ENCODE data around the gene SLC35E3.

Gene SLC35E3

DNA sequence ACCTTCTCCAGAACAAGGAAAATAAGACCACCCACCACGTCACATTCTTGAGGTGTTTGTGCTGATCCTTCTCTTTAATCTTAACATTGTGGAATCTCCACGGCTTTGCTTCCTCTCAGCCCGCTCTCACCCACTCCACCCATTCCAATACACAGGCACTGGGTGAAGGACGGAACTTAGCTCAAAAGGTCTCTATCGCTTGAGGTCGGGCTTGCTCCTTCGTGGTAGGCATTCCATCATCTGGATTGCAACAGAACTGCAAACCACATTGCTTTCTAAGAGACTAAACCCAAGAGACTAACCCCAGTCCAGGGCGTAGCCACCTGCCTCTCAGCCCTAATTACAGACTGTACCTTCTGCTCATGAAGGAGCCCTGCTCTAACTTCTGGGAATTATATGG, 38.0 kb downstream of the SLC35E3 start:
- Histone ChIP-seq H3K9me2 (ENCODE audit: low read depth, low read length) (no peaks in the 10 kb centered on the region), H4K20me1 (ENCODE audit: insufficient read depth, low read length) (no peaks in the 10 kb centered on the region), H2AFZ (ENCODE audit: low read length) (no peak overlapping the region), H3F3A (ENCODE audit: insufficient read depth, low read length) (no peaks in the 10 kb centered on the region; the same call in 1 of the 2 replicates), H3K27me3 (ENCODE audit: insufficient read depth, low read length) (no peaks in the 10 kb centered on the region), H3K9ac (ENCODE audit: low read length) (no peak overlapping the region), H3K9me3 (ENCODE audit: low read length) (no peaks in the 10 kb centered on the region), H3K4me2 (ENCODE audit: low read length) (no peak overlapping the region), H3K4me1 (ENCODE audit: insufficient read depth, low read length, severe bottlenecking) (peaks cover 62% of the 10 kb centered on the region), H3K79me2 (ENCODE audit: insufficient read depth, low read length) (no peaks in the 10 kb centered on the region), H3K27ac (ENCODE audit: low read depth, low read length, poor library complexity, severe bottlenecking) (peak overlapping the region; percentile 95), H3K36me3 (ENCODE audit: insufficient read depth, low read length) (no peaks in the 10 kb centered on the region), H3K4me3 (ENCODE audit: low read depth, low read length, poor library complexity, severe bottlenecking) (no peak overlapping the region)
- TF ChIP-seq EZH2 (IDR thresholded peaks at IDR 0.05; ENCODE audit: borderline replicate concordance, low read length) = no peak

DNA sequence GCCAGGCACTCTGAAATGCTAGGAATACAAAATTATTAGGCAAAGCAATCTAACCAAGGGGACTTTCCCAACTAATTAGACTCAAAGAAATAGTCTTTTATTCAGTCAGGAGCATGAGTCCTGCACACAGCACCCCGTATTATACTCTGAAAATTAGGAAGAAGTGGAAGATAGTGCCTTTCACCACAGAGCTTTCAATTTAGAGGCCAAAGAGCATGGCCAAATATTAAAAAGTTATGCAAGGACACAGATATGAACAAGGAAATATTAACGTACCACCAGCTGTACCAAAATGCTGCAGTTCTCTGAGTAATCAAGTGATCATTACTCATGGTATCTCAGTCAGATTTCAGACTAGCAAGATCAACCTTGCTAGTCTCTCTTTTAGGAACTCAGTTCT, 39.4 kb downstream of the SLC35E3 start:
- Histone ChIP-seq H3K27me3 (ENCODE audit: insufficient read depth, low read length) (no peaks in the 10 kb centered on the region), H4K20me1 (ENCODE audit: insufficient read depth, low read length) (no peaks in the 10 kb centered on the region), H3K9me2 (ENCODE audit: low read depth, low read length) (no peaks in the 10 kb centered on the region), H3K9ac (ENCODE audit: low read length) (no peak overlapping the region; the same call in 1 of the 2 replicates), H3K79me2 (ENCODE audit: insufficient read depth, low read length) (no peaks in the 10 kb centered on the region), H3K9me3 (ENCODE audit: low read length) (no peaks in the 10 kb centered on the region), H3F3A (ENCODE audit: insufficient read depth, low read length) (no peaks in the 10 kb centered on the region; the same call in 1 of the 2 replicates), H2AFZ (ENCODE audit: low read length) (no peak overlapping the region), H3K4me2 (ENCODE audit: low read length) (no peak overlapping the region), H3K4me1 (ENCODE audit: insufficient read depth, low read length, severe bottlenecking) (peaks cover 73% of the 10 kb centered on the region), H3K4me3 (ENCODE audit: low read depth, low read length, poor library complexity, severe bottlenecking) (no peak overlapping the region), H3K27ac (ENCODE audit: low read depth, low read length, poor library complexity, severe bottlenecking) (peak overlapping the region; percentile 95), H3K36me3 (ENCODE audit: insufficient read depth, low read length) (no peaks in the 10 kb centered on the region)
- TF ChIP-seq, protein P1, sequence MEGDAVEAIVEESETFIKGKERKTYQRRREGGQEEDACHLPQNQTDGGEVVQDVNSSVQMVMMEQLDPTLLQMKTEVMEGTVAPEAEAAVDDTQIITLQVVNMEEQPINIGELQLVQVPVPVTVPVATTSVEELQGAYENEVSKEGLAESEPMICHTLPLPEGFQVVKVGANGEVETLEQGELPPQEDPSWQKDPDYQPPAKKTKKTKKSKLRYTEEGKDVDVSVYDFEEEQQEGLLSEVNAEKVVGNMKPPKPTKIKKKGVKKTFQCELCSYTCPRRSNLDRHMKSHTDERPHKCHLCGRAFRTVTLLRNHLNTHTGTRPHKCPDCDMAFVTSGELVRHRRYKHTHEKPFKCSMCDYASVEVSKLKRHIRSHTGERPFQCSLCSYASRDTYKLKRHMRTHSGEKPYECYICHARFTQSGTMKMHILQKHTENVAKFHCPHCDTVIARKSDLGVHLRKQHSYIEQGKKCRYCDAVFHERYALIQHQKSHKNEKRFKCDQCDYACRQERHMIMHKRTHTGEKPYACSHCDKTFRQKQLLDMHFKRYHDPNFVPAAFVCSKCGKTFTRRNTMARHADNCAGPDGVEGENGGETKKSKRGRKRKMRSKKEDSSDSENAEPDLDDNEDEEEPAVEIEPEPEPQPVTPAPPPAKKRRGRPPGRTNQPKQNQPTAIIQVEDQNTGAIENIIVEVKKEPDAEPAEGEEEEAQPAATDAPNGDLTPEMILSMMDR (IDR thresholded peaks at IDR 0.05; ENCODE audit: low read length) = no peak
- no peak for TF ChIP-seq EZH2 (IDR thresholded peaks at IDR 0.05; ENCODE audit: borderline replicate concordance, low read length)

DNA sequence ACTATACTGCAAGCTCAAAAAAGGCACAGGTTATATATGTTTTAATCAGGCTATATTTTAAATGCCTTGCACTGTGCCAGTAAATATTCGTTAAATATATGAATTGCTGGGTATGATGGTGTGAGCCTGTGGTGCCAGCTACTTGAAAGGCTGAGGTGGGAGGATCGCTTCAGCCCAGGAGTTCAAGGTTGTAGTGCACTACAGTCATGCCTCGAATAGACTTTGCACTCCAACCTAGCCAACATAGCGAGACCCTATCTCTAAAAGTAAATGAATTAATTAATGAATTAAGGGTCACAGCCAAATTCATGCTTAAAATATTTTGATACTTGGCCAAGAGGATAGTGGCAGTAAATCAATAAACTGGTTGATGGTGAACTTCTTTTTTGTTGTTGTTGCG, 39.8 kb downstream of the SLC35E3 start:
- Histone ChIP-seq H3K4me1 (ENCODE audit: insufficient read depth, low read length, severe bottlenecking) (peaks cover 78% of the 10 kb centered on the region), H3K27ac (ENCODE audit: low read depth, low read length, poor library complexity, severe bottlenecking) (peak overlapping the region; percentile 95), H4K20me1 (ENCODE audit: insufficient read depth, low read length) (no peaks in the 10 kb centered on the region), H3K4me2 (ENCODE audit: low read length) (no peak overlapping the region), H3K9me3 (ENCODE audit: low read length) (no peaks in the 10 kb centered on the region), H3K9ac (ENCODE audit: low read length) (no peak overlapping the region; the same call in 1 of the 2 replicates), H3K27me3 (ENCODE audit: insufficient read depth, low read length) (no peaks in the 10 kb centered on the region), H2AFZ (ENCODE audit: low read length) (no peak overlapping the region), H3K9me2 (ENCODE audit: low read depth, low read length) (no peaks in the 10 kb centered on the region), H3K79me2 (ENCODE audit: insufficient read depth, low read length) (no peaks in the 10 kb centered on the region), H3K4me3 (ENCODE audit: low read depth, low read length, poor library complexity, severe bottlenecking) (no peak overlapping the region), H3K36me3 (ENCODE audit: insufficient read depth, low read length) (no peaks in the 10 kb centered on the region), H3F3A (ENCODE audit: insufficient read depth, low read length) (no peaks in the 10 kb centered on the region; the same call in 1 of the 2 replicates)
- TF ChIP-seq, protein P1 (IDR thresholded peaks at IDR 0.05; ENCODE audit: low read length) = no peak
- no peak for TF ChIP-seq EZH2 (IDR thresholded peaks at IDR 0.05; ENCODE audit: borderline replicate concordance, low read length)

DNA sequence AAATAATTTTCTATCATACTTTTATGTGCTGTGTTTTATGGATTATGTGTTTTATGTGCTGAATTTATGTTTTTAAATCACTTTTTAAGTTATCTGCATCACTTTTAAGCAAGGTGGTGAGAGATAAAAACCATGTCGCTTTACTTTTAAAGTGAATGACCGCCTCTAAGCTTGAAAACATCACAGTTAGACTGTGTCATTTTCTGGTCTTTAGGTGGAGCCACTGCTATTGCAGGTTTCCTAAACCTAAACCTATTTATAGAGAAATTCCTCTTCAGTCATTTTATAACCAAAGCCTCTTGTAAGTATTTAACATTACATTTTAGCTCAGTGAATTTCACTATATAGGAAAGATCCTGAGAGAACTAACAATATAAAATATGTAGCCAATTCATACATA, 41.0 kb downstream of the SLC35E3 start:
- H4K20me1 ChIP-seq (ENCODE audit: insufficient read depth, low read length) = no peaks in the 10 kb centered on the region
- no peaks in the 10 kb centered on the region for H3K9me3 ChIP-seq (ENCODE audit: low read length)
- peak overlapping the region; percentile 95 for H3K27ac ChIP-seq (ENCODE audit: low read depth, low read length, poor library complexity, severe bottlenecking)
- no peak overlapping the region for H2AFZ ChIP-seq (ENCODE audit: low read length)
- no peaks in the 10 kb centered on the region for H3K79me2 ChIP-seq (ENCODE audit: insufficient read depth, low read length)
- peak overlapping the region; percentile 53 for H3K9ac ChIP-seq (ENCODE audit: low read length)
- H3K4me3 ChIP-seq (ENCODE audit: low read depth, low read length, poor library complexity, severe bottlenecking) = no peak overlapping the region
- TF ChIP-seq, protein P1 (IDR thresholded peaks at IDR 0.05; ENCODE audit: low read length) = peak; percentile 54; the same call in 1 of the 2 replicates
- TF ChIP-seq EZH2 (IDR thresholded peaks at IDR 0.05; ENCODE audit: borderline replicate concordance, low read length) = no peak
- H3K9me2 ChIP-seq (ENCODE audit: low read depth, low read length) = no peaks in the 10 kb centered on the region
- H3F3A ChIP-seq (ENCODE audit: insufficient read depth, low read length) = no peaks in the 10 kb centered on the region; the same call in 1 of the 2 replicates
- no peaks in the 10 kb centered on the region for H3K27me3 ChIP-seq (ENCODE audit: insufficient read depth, low read length)
- peak overlapping the region; percentile 21 for H3K4me2 ChIP-seq (ENCODE audit: low read length)
- H3K36me3 ChIP-seq (ENCODE audit: insufficient read depth, low read length) = no peaks in the 10 kb centered on the region
- peaks cover 84% of the 10 kb centered on the region for H3K4me1 ChIP-seq (ENCODE audit: insufficient read depth, low read length, severe bottlenecking)

Measured in OCI-LY1 (cell line).